ENCODE measurements around the gene RYR1.

DNA sequence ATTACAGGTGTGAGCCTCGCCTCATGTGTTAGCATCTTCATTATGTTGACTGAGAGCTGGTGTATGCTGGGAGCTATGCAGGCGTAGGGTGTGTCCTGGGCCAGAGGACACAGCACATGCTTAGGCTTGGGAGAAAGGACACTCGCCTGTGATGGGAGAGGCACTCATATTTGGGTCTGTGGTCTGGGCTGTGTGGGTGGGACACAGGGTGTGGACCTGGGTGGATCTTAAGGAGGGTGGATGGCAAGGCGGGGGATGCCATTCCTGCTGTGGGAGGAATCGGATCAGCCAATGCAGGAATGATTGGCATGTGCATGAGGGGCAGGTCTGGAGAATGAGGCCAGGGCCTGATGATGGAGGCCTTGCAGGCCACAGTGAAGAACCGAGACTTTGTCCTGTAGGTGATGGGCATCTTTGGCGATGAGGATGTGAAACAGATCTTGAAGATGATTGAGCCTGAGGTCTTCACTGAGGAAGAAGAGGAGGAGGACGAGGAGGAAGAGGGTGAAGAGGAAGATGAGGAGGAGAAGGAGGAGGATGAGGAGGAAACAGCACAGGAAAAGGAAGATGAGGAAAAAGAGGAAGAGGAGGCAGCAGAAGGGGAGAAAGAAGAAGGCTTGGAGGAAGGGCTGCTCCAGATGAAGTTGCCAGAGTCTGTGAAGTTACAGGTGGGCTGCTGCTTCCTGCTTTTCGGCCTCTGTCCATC, 55.4 kb downstream of the RYR1 start:
- TF ChIP-seq, protein P1, sequence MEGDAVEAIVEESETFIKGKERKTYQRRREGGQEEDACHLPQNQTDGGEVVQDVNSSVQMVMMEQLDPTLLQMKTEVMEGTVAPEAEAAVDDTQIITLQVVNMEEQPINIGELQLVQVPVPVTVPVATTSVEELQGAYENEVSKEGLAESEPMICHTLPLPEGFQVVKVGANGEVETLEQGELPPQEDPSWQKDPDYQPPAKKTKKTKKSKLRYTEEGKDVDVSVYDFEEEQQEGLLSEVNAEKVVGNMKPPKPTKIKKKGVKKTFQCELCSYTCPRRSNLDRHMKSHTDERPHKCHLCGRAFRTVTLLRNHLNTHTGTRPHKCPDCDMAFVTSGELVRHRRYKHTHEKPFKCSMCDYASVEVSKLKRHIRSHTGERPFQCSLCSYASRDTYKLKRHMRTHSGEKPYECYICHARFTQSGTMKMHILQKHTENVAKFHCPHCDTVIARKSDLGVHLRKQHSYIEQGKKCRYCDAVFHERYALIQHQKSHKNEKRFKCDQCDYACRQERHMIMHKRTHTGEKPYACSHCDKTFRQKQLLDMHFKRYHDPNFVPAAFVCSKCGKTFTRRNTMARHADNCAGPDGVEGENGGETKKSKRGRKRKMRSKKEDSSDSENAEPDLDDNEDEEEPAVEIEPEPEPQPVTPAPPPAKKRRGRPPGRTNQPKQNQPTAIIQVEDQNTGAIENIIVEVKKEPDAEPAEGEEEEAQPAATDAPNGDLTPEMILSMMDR (IDR thresholded peaks at IDR 0.05; ENCODE audit: insufficient read depth, low read length) = no peak
- no peak for TF ChIP-seq POLR2AphosphoS5 (IDR thresholded peaks at IDR 0.05; ENCODE audit: low read depth)
- TF ChIP-seq, protein P2, sequence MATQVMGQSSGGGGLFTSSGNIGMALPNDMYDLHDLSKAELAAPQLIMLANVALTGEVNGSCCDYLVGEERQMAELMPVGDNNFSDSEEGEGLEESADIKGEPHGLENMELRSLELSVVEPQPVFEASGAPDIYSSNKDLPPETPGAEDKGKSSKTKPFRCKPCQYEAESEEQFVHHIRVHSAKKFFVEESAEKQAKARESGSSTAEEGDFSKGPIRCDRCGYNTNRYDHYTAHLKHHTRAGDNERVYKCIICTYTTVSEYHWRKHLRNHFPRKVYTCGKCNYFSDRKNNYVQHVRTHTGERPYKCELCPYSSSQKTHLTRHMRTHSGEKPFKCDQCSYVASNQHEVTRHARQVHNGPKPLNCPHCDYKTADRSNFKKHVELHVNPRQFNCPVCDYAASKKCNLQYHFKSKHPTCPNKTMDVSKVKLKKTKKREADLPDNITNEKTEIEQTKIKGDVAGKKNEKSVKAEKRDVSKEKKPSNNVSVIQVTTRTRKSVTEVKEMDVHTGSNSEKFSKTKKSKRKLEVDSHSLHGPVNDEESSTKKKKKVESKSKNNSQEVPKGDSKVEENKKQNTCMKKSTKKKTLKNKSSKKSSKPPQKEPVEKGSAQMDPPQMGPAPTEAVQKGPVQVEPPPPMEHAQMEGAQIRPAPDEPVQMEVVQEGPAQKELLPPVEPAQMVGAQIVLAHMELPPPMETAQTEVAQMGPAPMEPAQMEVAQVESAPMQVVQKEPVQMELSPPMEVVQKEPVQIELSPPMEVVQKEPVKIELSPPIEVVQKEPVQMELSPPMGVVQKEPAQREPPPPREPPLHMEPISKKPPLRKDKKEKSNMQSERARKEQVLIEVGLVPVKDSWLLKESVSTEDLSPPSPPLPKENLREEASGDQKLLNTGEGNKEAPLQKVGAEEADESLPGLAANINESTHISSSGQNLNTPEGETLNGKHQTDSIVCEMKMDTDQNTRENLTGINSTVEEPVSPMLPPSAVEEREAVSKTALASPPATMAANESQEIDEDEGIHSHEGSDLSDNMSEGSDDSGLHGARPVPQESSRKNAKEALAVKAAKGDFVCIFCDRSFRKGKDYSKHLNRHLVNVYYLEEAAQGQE (IDR thresholded peaks at IDR 0.05; ENCODE audit: insufficient replicate concordance, low read depth) = no peak

Measured in HL-60 (cell line).